HG02571 (cell line): ENCODE results near the gene CTR9.

Experiments used
- ATAC-seq: cut with Tn5 transposase; IDR thresholded peaks from one replicate; pipeline ENCODE4 v1.9.1; 2021; ENCODE audit warnings: mild to moderate bottlenecking, moderate library complexity; ENCODE audit not compliant: unreplicated experiment

The CTR9 gene

GRCh38 chr11:10750838-10751580 lies at the start of gene CTR9:
TSS of gene CTR9 (plus strand) at chr11:10751246. CDS start at chr11:10751413, 167 bp downstream.
- ATAC-seq, result peak; percentile 87

- ATAC-seq, result no peak
Observed at GRCh38 chr11:10701982-10702381, 49.1 kb upstream of the CTR9 start.

GRCh38 chr11:10708131-10708530 lies 42.9 kb upstream of the CTR9 start:
- no peak for ATAC-seq

DNA sequence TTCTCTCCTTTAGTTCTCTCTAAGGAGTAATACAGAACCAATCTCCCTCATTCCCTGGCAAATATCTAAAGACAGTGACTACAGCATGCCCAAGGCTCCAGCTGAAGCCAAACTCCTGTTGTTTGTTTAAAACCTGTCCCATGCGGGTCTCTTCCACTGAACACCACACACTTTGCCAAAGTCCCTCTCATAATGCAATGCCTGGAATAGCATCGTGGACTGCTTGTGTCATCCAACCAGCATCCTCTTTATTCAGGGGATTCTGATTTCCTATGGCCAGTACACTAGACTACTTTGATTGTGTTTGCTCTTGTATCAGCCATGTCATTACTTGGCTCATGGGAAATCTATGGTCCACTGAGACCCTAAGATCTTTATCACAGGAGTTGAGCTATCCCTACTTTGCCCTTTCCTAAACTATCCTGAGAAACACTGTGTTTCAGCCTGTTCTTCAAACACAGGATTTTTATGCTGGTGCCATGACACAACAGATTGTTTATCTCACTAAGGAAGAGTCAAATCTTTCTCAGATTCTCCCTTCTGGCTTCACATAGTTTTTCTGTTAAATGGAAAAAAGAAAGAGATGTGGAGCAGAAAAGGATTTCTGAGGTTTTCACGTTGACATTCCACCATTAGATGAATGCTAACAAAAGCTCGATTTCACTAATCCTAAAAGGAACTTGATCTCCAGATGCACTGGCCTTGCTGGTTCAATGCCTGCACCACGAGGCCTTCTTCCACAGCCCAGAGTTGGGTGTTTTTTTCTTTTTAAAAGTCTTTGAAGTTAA lies 41.6 kb upstream of the CTR9 start:
- no peak for ATAC-seq

- ATAC-seq, result no peak
Observed at GRCh38 chr11:10715571-10715970, 35.5 kb upstream of the CTR9 start.

DNA sequence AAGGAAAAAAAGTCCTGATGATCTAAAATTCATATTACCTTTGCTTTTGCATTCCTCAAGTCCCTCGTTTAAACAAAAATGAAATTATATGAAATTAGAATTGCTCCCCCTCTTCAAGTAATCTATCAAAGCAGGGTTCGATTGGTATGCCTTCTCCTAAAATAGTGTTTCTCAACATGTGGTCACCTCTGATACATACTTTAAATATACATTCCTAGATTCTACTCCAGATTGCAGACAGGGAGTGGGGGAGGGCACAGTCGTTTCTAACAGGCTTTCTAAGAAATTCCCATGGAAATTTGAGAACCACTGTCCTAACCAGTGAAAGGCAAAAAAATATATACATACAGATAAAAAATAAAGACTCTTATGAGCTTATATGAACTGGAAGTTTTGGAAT lies 34.9 kb upstream of the CTR9 start:
- ATAC-seq, result no peak

DNA sequence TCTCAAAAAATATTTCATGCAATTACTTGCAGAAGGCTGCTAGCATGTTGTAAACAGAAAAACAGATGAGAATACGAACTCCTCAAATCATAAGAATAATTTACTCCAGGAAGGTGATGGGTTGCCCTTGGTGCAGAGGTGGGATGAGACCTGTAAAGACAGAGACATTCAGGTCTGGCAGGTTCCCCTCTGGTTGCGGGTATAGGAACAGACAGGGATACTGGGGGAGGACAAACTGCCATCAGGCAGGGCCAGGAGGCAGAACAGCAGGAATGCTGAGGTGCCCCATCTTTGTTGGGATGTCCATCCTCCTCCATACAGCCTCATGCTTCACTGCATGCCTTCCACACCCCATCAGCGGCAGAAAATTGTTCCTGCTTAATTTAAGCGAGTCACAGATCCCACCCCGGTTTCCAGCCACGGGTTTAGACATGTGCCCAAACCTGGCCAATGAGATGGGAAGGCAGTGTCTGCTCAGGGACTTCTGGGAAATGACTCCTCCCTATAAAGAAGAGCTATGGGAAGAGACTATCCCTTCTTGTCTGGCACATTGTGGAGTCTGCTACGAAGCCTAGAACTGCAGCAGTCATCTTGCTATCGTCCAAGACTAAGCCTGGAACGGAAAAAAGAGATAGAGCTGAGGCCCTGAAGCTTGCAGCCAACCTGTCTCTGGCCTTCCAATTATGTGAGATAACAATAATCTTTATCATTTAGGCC lies 34.3 kb upstream of the CTR9 start:
- ATAC-seq, result no peak

GRCh38 chr11:10719616-10720015 lies 31.4 kb upstream of the CTR9 start:
- no peak for ATAC-seq

DNA sequence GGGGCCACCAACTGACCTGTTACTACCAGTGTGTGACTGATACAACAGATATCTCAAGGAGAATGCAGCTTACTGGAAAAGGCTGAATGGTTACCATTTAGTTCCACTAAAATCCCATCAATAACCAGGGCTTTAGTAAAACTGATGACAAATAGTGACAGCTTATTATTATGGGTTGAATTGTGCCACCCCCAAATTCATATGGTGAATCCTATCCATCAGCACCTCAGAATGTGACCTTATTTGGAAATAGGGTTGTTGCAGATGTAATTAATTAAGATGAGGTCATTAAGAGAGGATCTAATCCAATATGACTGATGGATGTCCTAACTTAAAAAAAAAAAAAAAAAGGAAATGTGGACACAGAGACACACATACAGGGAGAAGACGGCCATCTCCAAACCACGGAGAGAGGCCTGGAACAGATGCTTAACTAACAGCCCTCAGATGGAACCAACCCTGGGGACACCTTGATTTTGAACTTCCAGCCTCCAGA lies 30.1 kb upstream of the CTR9 start:
- no peak for ATAC-seq

- ATAC-seq, result no peak
Observed at GRCh38 chr11:10722307-10722706, 28.7 kb upstream of the CTR9 start.

DNA sequence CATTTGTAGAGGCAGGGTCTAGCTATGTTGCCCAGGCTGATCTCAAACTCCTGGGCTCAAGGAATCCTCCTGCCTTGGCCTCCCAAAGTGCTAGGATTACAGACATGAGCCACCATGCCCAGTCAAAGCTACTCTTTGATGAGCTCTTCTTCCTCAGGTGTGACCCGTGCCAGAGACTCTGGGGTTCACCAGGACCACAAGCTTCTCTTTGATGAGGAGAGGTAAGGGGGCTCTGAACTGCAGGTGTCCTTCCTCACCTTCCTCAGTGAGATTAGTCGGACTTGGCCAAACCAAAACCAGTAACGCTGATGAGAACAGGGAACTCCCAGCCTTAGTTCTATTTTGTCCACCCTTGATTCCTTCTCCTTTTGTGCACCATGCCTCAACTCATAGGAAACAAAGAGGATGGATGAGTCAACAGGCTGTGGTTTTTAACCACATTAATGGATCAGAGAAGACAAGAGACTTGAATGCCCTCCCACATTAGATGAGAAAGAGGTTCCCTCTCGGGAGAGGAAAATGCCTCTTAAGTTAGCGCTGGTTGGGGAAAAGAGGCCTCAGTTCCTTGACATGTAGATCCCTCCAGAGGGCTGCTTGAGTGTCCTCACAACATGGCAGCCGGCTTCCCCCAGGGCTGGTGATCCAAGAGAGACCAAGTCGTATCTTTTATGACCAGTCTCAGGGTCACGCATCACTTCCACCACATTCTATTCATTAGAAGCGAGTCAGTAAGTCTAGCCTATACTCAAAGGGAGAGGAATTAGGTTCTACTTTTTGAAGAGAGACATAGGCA lies 25.7 kb upstream of the CTR9 start:
- no peak for ATAC-seq

DNA sequence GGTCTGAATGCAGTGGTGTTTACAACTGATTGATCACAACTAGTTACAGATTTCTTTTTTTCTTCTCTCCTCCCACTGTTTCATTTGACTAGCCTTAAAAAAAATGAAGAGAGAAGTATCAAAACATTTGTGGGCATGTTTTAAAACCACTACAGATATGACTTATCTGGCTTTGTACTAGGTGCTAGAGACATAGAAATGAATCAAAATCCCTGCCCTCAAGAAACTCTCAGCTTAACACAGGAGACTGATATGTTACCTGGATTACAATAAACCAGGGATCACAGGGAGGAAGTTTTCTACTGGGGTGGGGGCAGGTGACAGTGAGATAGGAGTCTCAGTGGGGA lies 25.2 kb upstream of the CTR9 start:
- no peak for ATAC-seq

DNA sequence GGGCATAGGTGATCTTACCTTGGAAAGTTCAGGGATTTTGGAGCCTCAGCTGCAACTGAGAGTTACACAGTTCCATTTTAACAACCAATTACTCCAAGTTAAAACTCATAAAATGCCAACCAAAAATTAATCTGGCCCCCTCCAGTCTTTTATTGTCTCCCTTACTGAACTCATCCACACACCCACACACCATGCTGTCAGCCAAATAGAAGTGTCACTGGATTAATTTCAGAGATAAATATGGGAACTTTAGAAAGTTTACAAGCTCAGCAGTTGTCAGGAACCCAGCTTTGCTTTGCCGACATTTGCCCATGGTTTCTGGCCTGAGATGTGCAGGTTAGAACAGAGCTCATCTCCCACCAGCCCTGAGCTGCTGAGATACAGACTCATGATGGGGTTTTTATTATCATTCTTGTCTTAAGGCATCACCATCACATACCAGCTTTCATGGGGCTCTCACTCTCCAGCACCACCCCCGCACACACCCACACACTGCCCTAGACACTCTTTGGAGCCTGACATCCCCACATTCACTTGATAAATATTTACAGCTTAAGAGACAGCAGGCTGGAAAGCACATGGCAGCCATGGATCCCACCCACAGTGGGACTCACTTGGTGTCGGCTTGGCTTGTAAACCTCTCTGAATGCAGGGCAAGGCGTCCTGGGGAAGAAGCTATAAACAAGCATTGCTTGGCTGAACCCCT lies 23.7 kb upstream of the CTR9 start:
- no peak for ATAC-seq

DNA sequence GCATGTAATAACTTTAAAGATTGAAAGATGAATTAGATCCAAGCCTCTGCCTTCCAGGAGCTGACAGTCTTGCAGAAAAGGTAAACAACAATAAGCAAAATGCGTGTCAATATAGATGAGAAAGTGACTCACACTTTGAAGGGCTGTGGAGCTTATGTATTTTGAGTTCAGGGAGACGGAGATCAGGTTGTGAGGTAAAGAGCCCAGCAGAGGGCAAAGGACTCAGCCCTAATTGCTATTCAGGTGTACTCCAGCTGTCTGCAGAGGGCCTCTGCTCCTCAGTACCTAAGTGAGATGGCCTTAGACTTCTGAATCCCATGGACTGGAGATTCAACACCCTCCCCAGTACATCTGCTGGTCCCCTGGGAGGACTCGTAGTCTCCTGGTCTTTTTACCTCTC lies 22.9 kb upstream of the CTR9 start:
- ATAC-seq, result no peak

DNA sequence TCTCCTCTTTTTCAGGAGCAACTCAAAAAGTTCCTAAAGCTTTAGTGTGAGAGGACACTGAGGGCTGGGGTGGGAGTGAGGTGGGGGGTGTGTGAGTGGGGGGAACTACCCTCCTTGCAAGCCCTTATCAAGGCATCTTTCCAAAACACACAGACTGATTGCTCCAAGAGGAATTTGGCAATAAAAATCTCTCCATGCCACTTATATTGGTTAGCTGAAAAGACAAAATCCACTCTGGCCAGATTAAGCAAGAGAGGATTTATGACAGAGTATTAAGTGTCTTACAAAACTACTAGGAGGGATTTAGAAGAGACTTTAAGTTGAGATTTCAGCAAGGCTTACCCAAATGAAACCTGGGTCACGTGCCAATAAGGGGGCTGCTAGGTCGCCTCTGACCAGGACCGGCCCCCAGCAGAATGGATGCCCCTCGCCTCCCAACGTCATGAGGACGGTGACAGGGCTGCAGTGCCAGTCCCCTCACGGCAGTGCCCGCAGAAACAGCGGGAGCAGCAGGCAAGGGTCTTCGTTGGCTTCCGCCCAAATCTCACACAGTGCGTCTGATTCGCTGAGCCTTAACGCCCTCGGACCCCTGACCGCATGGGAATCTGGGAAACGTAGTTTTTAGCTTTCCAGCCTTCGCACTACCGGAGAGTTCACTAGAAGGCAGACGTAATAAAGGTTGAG lies 22.1 kb upstream of the CTR9 start:
- no peak for ATAC-seq

GRCh38 chr11:10730151-10730550 lies 20.9 kb upstream of the CTR9 start:
- no peak for ATAC-seq

- no peak for ATAC-seq
Observed at GRCh38 chr11:10731064-10731680, 19.9 kb upstream of the CTR9 start.

GRCh38 chr11:10735481-10736475 lies 15.3 kb upstream of the CTR9 start:
- ATAC-seq, result peak; percentile 98
